IMR-90 (cell line): ENCODE measurements around the gene PINK1.

Source experiments
- RAD21 ChIP-seq: IDR thresholded peaks from 2 replicates; pipeline ENCODE4 v1.6.1; 2012; ENCODE audit warnings: low read length, improper control_type of control experiment
- SMC3 ChIP-seq: fragments of 150-350 bp; IDR thresholded peaks from 2 replicates; pipeline ENCODE4 v1.6.1; 2016; ENCODE audit warnings: low read depth, mild to moderate bottlenecking, antibody characterized with exemption, low read length, moderate library complexity
- TF ChIP-seq, protein P1 (sequence below): conservative IDR thresholded peaks from 2 replicates; pipeline ENCODE4 v1.5.1; 2012; ENCODE audit warnings: mild to moderate bottlenecking, low read depth, low read length, improper control_type of control experiment

DNA sequence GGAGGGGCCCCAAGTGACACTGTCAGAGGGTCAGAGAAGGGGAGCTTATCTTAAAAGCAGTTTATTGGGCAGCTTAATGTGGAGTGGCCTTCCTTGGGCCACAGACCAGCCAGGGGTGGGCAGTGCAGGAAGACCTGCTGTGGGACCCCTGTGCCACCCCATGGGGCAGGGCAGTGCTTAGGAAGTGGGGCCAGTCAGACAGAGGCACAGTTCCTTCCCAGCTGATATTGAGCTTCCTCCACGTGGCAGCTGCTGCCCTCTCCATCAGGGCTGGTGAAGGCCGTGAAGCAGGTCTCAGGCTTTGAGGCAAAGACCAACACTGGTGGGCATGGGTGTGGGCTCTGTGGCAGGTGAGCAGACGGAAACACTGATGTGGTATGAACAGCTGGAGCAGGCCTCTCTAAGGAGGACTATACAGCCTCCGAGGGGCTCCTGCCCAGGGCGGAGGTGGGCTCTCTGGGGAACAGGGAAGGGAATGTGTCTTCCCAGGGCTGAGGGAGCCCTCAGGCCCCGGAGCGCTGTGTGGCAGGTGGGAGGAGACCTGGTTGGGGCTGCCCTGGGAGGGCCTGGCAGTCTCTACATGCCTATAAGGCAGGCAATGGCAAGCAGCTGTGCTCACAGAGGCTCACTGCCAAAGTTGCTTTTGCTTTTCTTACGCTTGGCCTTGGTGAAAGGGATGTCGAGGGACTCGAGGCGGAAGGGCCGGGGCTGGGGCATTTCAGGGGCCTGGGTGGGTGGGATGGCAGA is 30.9 kb downstream of the PINK1 start:
- TF ChIP-seq, protein P1, sequence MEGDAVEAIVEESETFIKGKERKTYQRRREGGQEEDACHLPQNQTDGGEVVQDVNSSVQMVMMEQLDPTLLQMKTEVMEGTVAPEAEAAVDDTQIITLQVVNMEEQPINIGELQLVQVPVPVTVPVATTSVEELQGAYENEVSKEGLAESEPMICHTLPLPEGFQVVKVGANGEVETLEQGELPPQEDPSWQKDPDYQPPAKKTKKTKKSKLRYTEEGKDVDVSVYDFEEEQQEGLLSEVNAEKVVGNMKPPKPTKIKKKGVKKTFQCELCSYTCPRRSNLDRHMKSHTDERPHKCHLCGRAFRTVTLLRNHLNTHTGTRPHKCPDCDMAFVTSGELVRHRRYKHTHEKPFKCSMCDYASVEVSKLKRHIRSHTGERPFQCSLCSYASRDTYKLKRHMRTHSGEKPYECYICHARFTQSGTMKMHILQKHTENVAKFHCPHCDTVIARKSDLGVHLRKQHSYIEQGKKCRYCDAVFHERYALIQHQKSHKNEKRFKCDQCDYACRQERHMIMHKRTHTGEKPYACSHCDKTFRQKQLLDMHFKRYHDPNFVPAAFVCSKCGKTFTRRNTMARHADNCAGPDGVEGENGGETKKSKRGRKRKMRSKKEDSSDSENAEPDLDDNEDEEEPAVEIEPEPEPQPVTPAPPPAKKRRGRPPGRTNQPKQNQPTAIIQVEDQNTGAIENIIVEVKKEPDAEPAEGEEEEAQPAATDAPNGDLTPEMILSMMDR: no peak
- TF ChIP-seq SMC3: no peak
- TF ChIP-seq RAD21: no peak
